IPS-20b (cell line): ENCODE results near the gene SMOC2.

Experiments used
- H3K27ac ChIP-seq: one replicate; pipeline ENCODE4 v1.5.1; 2013; ENCODE audit warnings: low read length
- H3K27me3 ChIP-seq: 2 replicates; pipeline ENCODE4 v1.6.1; 2013; ENCODE audit warnings: mild to moderate bottlenecking, low read length, inconsistent platforms; ENCODE audit not compliant: insufficient read depth
- H3K36me3 ChIP-seq: 2 replicates; pipeline ENCODE4 v1.6.1; 2013; ENCODE audit warnings: low read depth, mild to moderate bottlenecking, inconsistent platforms, low read length, moderate library complexity; ENCODE audit not compliant: insufficient read depth
- H3K4me1 ChIP-seq: 2 replicates; pipeline ENCODE4 v1.6.1; 2013; ENCODE audit warnings: mild to moderate bottlenecking, control low read depth, inconsistent platforms, low read length, moderate library complexity; ENCODE audit not compliant: insufficient read depth
- H3K4me3 ChIP-seq: 2 replicates; pipeline ENCODE4 v1.5.1; 2013; ENCODE audit warnings: mild to moderate bottlenecking, low read length, inconsistent platforms
- H3K9ac ChIP-seq: 2 replicates; pipeline ENCODE4 v1.6.1; 2013; ENCODE audit warnings: low read depth, mild to moderate bottlenecking, inconsistent platforms, low read length, moderate library complexity
- H3K9me3 ChIP-seq: 2 replicates; pipeline ENCODE4 v1.6.1; 2013; ENCODE audit warnings: mild to moderate bottlenecking, low read depth, low read length, inconsistent platforms; ENCODE audit not compliant: insufficient read depth

Gene SMOC2

DNA sequence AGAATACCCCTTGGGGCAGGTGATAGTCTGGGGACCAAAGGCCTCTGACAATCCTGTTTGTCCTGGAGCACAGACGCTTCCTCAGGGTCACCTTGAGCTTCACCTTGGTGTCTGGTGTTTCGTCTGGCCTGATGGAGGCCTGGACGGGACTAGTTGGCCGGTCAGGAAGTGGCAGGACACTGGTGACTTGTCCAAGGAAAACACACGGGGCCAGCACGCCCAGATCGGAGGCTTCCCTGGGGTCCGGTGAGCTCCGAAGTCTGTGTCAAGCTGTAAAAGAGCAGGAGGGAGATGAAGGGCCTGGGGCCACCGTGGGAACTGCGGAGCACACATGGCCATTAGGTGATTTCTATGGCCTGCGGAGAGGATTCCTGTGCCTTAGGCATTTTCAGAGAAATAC, 67.9 kb downstream of the SMOC2 start:
- Histone ChIP-seq H3K9ac (no peak overlapping the region), H3K27ac (no peak overlapping the region), H3K36me3 (no peaks in the 10 kb centered on the region), H3K9me3 (no peaks in the 10 kb centered on the region), H3K4me1 (peaks cover 8% of the 10 kb centered on the region; the same call in 1 of the 2 replicates), H3K4me3 (no peak overlapping the region), H3K27me3 (no peaks in the 10 kb centered on the region)

DNA sequence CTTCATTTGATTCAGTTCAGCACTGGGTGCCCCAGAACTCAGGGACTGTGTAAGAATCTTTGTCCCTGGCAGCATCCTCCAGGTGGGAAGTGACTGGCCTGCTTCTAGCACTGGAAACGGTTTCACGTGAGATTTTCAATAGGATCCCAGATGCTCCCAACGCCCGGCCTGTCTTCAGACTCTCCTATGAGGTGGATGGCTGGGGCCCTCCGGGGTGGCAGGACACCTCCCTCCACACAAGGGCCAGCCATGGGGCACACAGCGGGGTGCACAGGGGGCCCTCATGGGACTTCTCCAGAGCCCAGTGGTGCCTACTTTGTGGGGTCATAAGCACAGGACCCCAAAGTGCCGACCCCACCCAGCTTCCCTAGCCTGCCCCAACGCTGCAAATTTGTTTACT, 72.8 kb downstream of the SMOC2 start:
- no peak overlapping the region for H3K9ac ChIP-seq
- H3K36me3 ChIP-seq, result no peaks in the 10 kb centered on the region
- no peaks in the 10 kb centered on the region for H3K27me3 ChIP-seq
- no peaks in the 10 kb centered on the region for H3K9me3 ChIP-seq
- H3K27ac ChIP-seq, result no peak overlapping the region
- no peak overlapping the region for H3K4me3 ChIP-seq
- H3K4me1 ChIP-seq, result no peaks in the 10 kb centered on the region

DNA sequence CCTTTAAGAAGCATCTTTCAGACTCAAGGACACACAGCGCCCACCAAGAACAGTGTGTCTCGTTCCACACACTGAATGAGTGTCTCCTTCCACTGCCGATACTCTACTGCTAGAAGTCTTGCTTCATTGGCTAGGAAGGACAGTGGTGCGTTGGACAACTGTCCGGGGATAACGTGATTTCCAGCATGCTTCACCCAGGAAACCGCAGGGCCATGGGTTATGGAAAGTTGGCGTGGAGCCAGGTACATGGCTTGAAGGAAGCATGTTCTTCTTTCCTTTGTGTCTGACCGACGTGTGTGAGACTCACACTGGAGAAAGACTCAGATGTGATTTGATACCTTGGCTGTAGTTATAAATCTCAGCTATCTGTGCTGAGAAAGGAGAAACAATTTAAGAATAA, 73.2 kb downstream of the SMOC2 start:
- no peak overlapping the region for H3K4me3 ChIP-seq
- no peaks in the 10 kb centered on the region for H3K4me1 ChIP-seq
- H3K9me3 ChIP-seq, result no peaks in the 10 kb centered on the region
- no peaks in the 10 kb centered on the region for H3K27me3 ChIP-seq
- H3K9ac ChIP-seq, result no peak overlapping the region
- H3K27ac ChIP-seq, result no peak overlapping the region
- no peaks in the 10 kb centered on the region for H3K36me3 ChIP-seq

DNA sequence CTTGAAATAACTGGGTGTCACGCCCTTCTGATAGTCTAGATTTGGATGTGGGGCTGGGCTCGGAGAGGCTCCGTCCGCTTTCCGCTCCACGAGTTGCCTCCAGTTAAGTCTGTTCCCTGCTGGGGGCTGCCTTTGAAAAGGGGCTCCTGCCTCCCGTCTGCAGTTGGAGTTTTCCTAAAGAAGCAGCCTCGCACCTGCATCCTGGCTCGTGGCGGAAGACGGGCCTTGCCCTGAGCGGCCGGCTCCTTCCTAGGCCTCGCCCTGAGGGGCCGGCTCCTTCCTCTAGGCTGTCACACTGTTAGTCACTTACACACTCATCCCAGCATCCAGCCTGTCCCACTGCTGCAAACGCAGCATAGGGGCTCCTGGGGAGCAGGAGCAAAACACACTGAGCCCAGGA, 74.4 kb downstream of the SMOC2 start:
- Histone ChIP-seq H3K27ac (no peak overlapping the region), H3K36me3 (no peaks in the 10 kb centered on the region), H3K27me3 (no peaks in the 10 kb centered on the region), H3K4me1 (no peaks in the 10 kb centered on the region), H3K4me3 (no peak overlapping the region), H3K9ac (no peak overlapping the region), H3K9me3 (no peaks in the 10 kb centered on the region)

DNA sequence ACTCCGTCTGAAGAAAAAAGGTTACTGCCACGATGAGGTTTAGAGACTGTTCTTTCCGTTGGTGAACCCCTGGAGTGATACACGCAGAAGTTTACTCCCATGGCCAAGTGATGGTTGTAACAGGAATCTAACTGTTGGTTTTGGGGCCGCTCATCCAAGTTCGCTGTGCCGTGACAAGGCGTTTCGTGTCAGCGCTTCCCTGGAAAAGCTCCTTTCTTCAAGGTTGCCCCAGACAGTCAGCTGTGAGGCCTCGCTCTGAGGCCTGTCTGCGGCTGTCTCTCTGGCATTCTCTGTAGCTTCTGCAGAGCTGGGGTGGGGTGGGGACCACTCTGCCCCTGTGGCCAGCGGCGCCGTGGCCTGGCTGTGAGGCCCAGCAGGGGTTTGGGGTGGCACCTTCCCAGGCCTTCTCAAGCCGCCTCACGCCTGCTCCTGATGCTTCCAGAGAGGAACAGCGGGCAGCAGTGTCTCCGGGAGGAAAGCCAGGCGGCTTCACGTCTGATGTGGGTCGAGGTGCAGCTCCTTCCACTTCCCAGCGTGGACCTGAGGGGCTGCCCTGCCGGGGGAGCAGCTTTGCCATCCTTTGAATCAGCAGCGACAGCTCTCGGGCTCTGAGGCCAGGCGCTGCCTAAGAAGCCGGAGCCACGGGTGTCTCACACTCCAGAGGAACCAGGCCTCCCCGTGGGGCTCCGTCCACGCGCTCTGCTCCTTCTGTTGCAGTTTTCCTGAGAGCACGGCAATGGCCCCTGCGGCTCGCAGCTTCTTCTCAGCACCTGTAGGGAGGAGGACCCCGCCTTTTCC, 76.2 kb downstream of the SMOC2 start:
- Histone ChIP-seq H3K27ac (no peak overlapping the region), H3K9ac (no peak overlapping the region), H3K9me3 (no peaks in the 10 kb centered on the region), H3K4me1 (no peaks in the 10 kb centered on the region), H3K4me3 (no peak overlapping the region), H3K36me3 (no peaks in the 10 kb centered on the region), H3K27me3 (no peaks in the 10 kb centered on the region)

DNA sequence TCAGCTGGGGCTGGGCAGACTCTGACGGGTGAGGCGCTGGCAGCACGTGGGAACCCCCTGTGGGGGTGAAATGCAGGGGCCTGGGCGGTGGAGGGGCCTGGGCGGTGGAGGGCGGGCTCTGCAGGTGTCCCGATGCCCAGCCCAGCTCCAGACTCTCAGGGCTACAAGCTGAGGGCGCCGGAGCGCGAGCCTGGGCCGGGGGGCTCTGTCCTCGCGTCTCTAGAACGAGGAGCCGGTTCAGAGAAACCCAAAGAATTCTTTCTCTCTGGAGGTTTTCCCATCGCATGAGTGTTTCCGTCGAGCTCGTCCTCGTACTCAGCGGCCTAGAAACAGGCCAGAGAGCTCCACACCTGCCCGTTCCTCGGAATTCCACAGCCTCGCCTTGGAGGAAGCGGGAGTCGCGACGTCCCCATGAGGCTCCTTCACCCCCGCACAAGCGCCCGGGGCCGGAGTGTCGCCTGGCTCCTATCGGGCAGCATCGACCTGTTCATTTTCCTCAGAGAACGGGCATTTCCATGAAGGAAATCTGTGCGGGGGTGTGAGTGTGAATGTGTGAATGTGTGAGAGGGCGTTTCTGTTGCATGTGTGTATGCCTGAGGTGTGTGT, 76.9 kb downstream of the SMOC2 start:
- Histone ChIP-seq H3K27ac (no peak overlapping the region), H3K27me3 (no peaks in the 10 kb centered on the region), H3K9ac (no peak overlapping the region), H3K4me3 (no peak overlapping the region), H3K36me3 (no peaks in the 10 kb centered on the region), H3K9me3 (no peaks in the 10 kb centered on the region), H3K4me1 (no peaks in the 10 kb centered on the region)

DNA sequence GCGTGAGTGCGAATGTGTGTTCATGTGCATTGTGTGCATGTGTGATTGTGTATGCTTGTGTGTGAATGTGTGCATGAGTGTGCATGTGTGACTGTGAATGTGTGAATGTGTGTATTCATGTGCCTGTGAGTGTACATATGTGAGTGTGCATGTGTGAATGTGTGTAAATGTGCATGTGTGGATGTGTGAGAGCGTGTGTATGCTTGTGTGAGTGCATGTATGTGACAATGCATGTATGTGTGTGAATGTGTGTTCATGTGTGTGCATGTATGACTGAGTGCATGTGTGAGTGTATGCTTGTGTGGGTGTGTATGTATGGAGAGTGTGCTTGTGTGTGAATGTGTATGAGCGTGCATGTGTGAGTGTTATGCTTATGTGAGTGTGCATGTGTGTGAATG, 77.4 kb downstream of the SMOC2 start:
- H3K27ac ChIP-seq, result no peak overlapping the region
- H3K4me1 ChIP-seq, result no peaks in the 10 kb centered on the region
- H3K27me3 ChIP-seq, result no peaks in the 10 kb centered on the region
- H3K36me3 ChIP-seq, result no peaks in the 10 kb centered on the region
- no peak overlapping the region for H3K4me3 ChIP-seq
- no peaks in the 10 kb centered on the region for H3K9me3 ChIP-seq
- H3K9ac ChIP-seq, result no peak overlapping the region

DNA sequence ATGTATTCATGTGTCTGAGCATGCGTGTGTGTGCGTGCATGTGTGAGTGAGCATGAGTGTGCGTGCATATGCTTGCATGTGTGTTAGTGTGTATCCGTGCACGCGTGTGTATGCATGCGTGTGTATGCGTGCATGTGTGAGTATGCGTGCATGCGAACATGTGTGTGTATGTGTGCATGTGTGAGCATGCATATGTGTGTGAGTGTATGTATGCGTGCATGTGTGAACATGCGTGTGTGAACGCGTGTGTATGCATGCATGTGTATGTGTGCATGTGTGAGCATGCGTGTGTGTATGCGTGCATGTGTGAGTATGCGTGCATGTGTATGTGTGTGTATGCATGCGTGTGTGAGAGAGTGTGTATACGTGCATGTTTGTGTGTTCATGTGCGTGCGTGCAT, 77.9 kb downstream of the SMOC2 start:
- H3K27ac ChIP-seq, result no peak overlapping the region
- no peaks in the 10 kb centered on the region for H3K36me3 ChIP-seq
- H3K9ac ChIP-seq, result no peak overlapping the region
- H3K27me3 ChIP-seq, result no peaks in the 10 kb centered on the region
- no peaks in the 10 kb centered on the region for H3K4me1 ChIP-seq
- no peak overlapping the region for H3K4me3 ChIP-seq
- no peaks in the 10 kb centered on the region for H3K9me3 ChIP-seq

DNA sequence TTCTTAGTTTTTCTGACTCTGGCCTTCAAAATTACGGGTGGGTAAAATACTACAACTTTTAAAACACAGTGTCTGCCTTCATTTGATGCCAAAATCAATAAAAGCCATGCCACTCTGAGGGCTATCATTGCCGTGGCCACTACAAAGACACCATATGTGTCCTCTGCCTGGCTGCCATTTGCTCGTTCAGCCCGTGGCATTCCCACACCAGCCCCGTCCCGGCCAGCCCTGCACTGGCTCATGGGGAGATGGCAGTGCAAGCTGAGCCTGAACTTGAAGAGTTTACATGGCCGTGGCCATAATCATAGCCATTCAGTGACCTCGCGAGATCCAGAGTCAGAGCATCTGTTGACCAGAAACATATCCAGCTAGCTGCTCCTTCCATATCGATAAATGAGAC, 79.2 kb downstream of the SMOC2 start:
- Histone ChIP-seq H3K27ac (no peak overlapping the region), H3K36me3 (no peaks in the 10 kb centered on the region), H3K9me3 (no peaks in the 10 kb centered on the region), H3K4me3 (no peak overlapping the region), H3K9ac (no peak overlapping the region), H3K27me3 (no peaks in the 10 kb centered on the region), H3K4me1 (no peaks in the 10 kb centered on the region)

DNA sequence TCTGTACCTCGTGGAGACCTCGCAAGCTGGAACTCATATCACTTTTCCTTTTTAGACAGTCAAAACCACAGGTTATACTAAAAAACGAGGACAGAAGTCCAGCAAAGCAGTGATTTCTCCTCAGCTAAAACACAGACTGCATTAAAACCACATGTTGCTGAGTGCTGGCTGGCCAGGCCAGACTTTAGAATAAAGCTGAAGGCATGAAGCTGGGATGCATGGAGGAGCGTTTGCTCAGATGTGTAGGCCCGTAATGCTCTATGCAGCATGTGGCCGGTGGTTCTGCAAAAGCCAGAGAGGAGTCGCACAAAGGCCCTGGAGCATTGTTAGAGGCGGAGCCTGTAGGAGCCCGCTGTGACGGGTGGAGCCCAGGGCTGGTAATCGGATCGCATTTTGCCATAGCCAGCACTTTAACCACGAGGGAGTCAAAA, 83.6 kb downstream of the SMOC2 start:
- no peaks in the 10 kb centered on the region for H3K9me3 ChIP-seq
- no peaks in the 10 kb centered on the region for H3K4me1 ChIP-seq
- H3K27me3 ChIP-seq, result no peaks in the 10 kb centered on the region
- no peak overlapping the region for H3K27ac ChIP-seq
- H3K4me3 ChIP-seq, result no peak overlapping the region
- no peaks in the 10 kb centered on the region for H3K36me3 ChIP-seq
- H3K9ac ChIP-seq, result no peak overlapping the region

DNA sequence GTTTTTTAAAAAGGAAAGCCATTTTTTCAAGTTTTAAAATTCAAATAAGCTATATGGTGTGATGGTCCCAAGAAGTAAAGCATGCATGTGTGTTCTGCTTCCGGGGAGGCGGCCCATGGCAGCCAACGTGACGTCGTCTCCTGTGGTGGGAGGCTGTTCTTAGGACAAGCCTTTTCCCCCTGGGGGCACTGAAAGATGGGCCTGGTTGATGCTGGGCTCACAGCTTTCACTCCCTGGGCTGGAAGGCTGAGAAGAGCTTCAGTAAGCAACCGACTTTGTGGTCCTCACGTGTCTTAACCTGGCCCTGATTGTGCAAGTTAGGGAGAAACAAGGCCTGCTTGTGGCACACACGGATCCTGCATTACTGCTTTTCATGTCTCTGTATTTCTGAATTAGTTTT, 84.1 kb downstream of the SMOC2 start:
- no peaks in the 10 kb centered on the region for H3K4me1 ChIP-seq
- no peaks in the 10 kb centered on the region for H3K27me3 ChIP-seq
- H3K9ac ChIP-seq, result no peak overlapping the region
- no peak overlapping the region for H3K4me3 ChIP-seq
- H3K27ac ChIP-seq, result no peak overlapping the region
- H3K9me3 ChIP-seq, result no peaks in the 10 kb centered on the region
- H3K36me3 ChIP-seq, result no peaks in the 10 kb centered on the region

DNA sequence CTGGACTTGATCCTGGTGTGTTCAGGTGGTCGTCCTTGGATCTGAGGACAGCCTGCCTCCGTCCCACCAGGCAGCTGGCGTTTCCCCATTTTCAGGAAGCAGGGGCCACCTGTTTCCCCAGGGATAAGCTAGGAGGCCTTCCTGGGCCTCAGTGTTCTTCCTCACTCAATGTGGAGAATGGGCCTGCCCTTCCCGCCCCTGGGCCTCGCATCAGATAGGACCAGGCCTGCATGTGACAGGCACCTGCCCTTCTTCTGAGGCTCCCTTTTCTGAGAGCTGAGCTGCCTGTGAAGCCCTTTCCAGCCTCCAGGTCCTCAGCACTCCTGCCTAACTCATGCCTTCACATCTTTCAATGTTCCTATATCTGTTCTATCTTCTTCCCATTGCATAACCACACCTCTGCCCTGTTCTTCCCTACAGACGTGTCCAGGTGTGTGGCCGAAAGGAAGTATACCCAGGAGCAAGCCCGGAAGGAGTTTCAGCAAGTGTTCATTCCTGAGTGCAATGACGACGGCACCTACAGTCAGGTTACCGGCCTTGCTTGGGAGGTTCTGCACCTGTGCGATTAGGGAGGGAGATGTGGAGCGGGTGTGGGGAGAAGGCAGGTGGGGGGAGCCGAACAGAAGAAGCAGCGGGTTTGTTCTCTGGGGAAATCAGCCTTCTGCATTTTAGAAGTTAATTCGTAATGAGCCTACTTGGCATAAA, 85.1 kb downstream of the SMOC2 start:
- H3K9ac ChIP-seq, result no peak overlapping the region
- no peaks in the 10 kb centered on the region for H3K27me3 ChIP-seq
- H3K4me3 ChIP-seq, result no peak overlapping the region
- no peaks in the 10 kb centered on the region for H3K36me3 ChIP-seq
- no peaks in the 10 kb centered on the region for H3K4me1 ChIP-seq
- H3K9me3 ChIP-seq, result no peaks in the 10 kb centered on the region
- no peak overlapping the region for H3K27ac ChIP-seq
